ENCODE measurements around the gene TMEM43. TPM values are rescaled to one million over a fixed set of nuclear protein-coding genes. Genes with fewer than 3 reads are reported as not detected.
A peak's percentile ranks its signal among the peaks of the same experiment; 100 is the strongest.

TMEM43 gene
- total RNA-seq, 1 donor from 2014 or later, result 42.7 TPM

DNA sequence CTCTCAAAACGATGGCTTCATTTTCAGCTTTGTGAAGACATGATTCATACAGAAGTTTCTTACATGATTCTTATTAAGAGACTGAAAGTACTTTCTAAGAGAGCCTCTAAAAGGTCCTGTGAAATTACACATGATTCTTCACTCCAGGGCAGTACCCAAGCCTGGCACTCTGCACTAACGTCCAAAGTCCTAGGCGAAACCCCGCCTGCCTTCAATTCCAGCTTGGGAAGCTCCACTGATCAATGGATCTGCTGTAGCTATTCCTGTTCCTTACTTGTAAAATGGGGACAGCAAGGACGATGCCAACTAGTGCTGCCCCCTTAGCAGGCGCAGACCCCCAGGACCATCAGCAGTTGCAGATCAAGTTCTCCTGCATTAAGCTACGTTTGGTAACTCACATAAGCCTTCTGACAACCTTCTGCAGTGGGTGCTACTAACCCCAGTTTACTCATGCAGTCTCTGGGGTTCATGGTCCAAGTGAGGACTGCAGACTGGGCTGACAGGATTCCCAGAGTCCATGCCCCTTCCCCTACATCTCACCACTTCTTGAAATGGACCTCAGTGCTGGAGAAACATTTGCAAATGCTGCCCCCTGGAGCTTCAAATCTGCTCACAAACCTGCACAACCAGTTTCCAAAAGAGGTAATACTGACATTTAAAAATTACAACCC lies 10.8 kb upstream of the TMEM43 start:
- peaks cover 12% of the 10 kb centered on the region for H3K36me3 Mint-ChIP-seq (ENCODE audit: low read depth)
- no peaks in the 10 kb centered on the region for H3K9me3 Mint-ChIP-seq
- no peak overlapping the region for H3K27ac Mint-ChIP-seq (ENCODE audit: unreplicated experiment)
- DNase-seq (ENCODE audit: low read depth, low spot score), result no peak
- no peak overlapping the region for H3K4me3 Mint-ChIP-seq
- H3K27me3 Mint-ChIP-seq (ENCODE audit: low read depth), result no peaks in the 10 kb centered on the region
- TF ChIP-seq, protein P1, sequence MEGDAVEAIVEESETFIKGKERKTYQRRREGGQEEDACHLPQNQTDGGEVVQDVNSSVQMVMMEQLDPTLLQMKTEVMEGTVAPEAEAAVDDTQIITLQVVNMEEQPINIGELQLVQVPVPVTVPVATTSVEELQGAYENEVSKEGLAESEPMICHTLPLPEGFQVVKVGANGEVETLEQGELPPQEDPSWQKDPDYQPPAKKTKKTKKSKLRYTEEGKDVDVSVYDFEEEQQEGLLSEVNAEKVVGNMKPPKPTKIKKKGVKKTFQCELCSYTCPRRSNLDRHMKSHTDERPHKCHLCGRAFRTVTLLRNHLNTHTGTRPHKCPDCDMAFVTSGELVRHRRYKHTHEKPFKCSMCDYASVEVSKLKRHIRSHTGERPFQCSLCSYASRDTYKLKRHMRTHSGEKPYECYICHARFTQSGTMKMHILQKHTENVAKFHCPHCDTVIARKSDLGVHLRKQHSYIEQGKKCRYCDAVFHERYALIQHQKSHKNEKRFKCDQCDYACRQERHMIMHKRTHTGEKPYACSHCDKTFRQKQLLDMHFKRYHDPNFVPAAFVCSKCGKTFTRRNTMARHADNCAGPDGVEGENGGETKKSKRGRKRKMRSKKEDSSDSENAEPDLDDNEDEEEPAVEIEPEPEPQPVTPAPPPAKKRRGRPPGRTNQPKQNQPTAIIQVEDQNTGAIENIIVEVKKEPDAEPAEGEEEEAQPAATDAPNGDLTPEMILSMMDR (conservative IDR thresholded peaks at IDR 0.05), result peak; percentile 64
- H3K4me1 Mint-ChIP-seq, result no peaks in the 10 kb centered on the region

DNA sequence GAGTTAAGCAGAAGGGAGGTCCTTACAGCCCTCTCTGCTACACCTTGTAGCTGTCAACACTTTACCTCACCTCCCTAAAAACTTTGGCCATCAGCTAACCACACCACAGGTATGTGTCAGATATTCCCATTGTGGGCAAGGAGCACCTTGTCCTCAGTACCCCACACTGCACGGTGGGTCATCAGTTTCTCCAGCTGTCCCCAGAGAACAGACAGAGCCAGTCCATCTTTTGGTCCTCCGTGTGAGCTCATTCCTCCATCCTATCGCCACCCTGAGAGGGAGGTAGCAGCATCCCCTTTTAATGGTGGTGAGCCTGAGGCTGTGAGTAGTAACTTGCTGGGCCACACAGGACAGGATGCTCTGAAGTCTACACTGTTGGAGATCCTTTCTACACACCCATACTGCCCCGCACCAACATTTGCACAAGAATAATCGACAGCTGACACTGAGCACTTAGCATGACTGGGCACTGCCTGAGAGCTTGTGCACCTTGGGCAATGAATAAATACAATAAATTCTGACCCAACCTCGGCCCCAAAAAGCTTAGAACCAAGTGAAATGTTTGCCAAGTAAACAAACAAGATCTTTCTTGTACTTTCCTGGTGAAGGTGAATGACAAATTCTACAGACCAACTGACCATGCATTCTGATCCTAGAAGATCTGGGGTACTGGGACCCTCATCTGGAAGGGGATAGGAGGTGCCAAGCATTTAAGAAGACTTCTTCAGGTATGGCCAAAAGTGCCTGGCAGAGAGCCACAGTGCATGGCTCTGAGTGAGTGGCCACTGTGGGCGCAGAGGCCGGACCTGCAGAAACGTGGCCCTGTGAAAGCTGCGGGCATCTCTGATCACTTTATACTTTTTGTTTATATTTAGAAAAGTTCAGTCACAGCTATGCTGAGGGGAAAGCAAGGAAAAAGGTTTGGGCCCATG lies 7.1 kb upstream of the TMEM43 start:
- H3K4me1 Mint-ChIP-seq, result peaks cover 7% of the 10 kb centered on the region
- no peaks in the 10 kb centered on the region for H3K9me3 Mint-ChIP-seq
- TF ChIP-seq, protein P1 (conservative IDR thresholded peaks at IDR 0.05), result no peak
- H3K27ac Mint-ChIP-seq (ENCODE audit: unreplicated experiment), result no peak overlapping the region
- no peaks in the 10 kb centered on the region for H3K27me3 Mint-ChIP-seq (ENCODE audit: low read depth)
- no peak for DNase-seq (ENCODE audit: low read depth, low spot score)
- no peak overlapping the region for H3K4me3 Mint-ChIP-seq
- H3K36me3 Mint-ChIP-seq (ENCODE audit: low read depth), result peaks cover 7% of the 10 kb centered on the region

DNA sequence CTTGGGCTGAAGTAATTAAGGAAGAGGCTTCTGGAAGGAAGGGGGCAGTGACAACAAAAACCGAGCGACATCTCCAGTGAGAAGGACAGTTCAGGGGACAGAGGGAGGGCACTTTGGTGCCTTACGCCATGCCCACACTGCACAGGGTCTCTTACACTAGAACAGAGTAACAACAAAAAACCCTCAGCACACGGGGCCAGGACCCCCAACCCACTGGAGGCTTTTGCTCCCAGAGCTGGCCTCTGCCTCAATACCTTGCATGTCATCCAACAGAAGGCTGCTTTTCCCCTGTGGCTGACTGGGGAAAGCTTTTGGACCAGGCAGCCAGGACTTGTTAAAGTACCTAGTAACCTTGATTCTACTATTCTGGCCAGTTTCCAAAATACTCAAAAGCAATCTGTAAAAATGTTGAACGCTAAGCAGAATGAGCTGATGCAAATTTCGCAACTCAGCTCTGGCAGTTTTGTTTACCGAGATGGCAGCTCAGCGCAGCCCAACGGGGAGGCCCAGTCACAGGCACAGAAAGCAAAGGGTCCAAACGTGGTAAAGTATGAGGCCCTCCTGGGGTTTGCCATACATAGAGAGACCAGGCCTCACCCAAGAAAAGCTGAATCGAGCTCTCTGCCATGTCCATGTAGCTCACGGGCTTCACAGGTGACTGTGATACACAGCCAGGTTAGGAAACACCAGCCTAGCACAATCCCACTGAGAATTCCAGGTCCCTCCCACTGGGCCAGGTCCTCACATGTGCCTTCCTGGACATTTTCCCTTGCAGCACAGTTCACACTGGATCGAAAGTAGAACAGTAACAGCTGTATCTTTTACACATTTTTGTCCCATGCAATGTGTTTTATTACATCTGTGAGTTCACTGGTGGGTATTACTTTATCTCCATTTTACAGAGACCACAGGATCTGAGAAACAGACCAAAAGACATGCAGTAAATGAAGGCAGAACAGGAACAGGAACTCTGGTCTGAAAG lies 6.2 kb upstream of the TMEM43 start:
- no peak overlapping the region for H3K27ac Mint-ChIP-seq (ENCODE audit: unreplicated experiment)
- peaks cover 3% of the 10 kb centered on the region for H3K36me3 Mint-ChIP-seq (ENCODE audit: low read depth)
- H3K9me3 Mint-ChIP-seq, result no peaks in the 10 kb centered on the region

DNA sequence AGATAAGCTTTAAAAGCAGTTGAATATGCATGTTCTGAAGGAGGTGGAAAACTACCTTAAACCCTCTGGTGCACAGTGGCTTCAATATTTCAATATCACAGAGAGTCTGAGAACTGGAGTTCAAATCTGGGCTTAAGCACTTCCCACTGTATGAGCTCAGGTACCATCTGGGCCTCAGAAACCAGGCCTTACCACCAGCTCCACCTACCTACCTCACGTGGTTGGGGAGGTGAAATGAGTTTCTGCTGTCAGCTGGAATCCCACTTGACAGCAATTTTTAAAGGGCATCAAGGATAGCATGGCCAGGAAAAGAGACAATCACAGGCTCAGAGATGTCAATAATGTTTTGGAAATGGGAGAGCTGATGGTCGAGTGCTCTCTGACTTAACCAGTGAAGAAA lies 5.2 kb upstream of the TMEM43 start:
- no peak for DNase-seq (ENCODE audit: low read depth, low spot score)
- TF ChIP-seq, protein P1 (conservative IDR thresholded peaks at IDR 0.05), result no peak
- Mint-ChIP-seq H3K9me3 (no peaks in the 10 kb centered on the region), H3K36me3 (ENCODE audit: low read depth) (peaks cover 3% of the 10 kb centered on the region), H3K27me3 (ENCODE audit: low read depth) (no peaks in the 10 kb centered on the region), H3K4me3 (peak overlapping the region; percentile 10), H3K4me1 (peaks cover 21% of the 10 kb centered on the region), H3K27ac (ENCODE audit: unreplicated experiment) (no peak overlapping the region)

More for the DNA sequence above, 6.2 kb upstream of the TMEM43 start:
- Mint-ChIP-seq H3K4me1 (peaks cover 17% of the 10 kb centered on the region), H3K4me3 (no peak overlapping the region), H3K27me3 (ENCODE audit: low read depth) (no peaks in the 10 kb centered on the region)
- no peak for DNase-seq (ENCODE audit: low read depth, low spot score)
- TF ChIP-seq, protein P1 (conservative IDR thresholded peaks at IDR 0.05), result no peak

Data from neural crest cell (in vitro differentiated cells).